Neural cell (in vitro differentiated cells): ENCODE data around the gene METAP2. TPM values are rescaled to one million over a fixed set of nuclear protein-coding genes. Genes with fewer than 3 reads are reported as not detected.

Experiments used
- H2AFZ ChIP-seq: fragments of 200-600, 300-800 bp; sonication (generic), shearing (Covaris generic); 2 replicates; pipeline ENCODE4 v1.6.0; 2014; ENCODE audit warnings: low read depth, mild to moderate bottlenecking, antibody characterized with exemption, low read length, moderate library complexity
- H3F3A ChIP-seq: fragments of 200-600 bp; shearing (Covaris generic); 2 replicates; pipeline ENCODE4 v1.6.1; 2016; ENCODE audit warnings: mild to moderate bottlenecking, moderate library complexity, mixed read lengths, antibody characterized with exemption, low read length; ENCODE audit not compliant: insufficient read depth, poor library complexity, severe bottlenecking
- H3K27ac ChIP-seq: fragments of 200-600, 300-800 bp; sonication (generic), shearing (Covaris generic); 2 replicates; pipeline ENCODE4 v1.5.1; 2014; ENCODE audit warnings: mild to moderate bottlenecking, low read length, moderate library complexity
- H3K27me3 ChIP-seq: fragments of 300-800, 200-600 bp; sonication (generic), shearing (Covaris generic); 2 replicates; pipeline ENCODE4 v1.6.0; 2014; ENCODE audit warnings: mild to moderate bottlenecking, low read depth, low read length, moderate library complexity; ENCODE audit not compliant: insufficient read depth
- H3K36me3 ChIP-seq: fragments of 300-800, 200-600 bp; sonication (generic), shearing (Covaris generic); 2 replicates; pipeline ENCODE4 v1.5.1; 2014; ENCODE audit warnings: mild to moderate bottlenecking, antibody characterized with exemption, low read length, moderate library complexity; ENCODE audit not compliant: insufficient read depth
- H3K4me2 ChIP-seq: fragments of 300-800, 200-600 bp; sonication (generic), shearing (Covaris generic); 2 replicates; pipeline ENCODE4 v1.6.0; 2014; ENCODE audit warnings: mild to moderate bottlenecking, low read length
- H3K4me3 ChIP-seq: fragments of 300-800, 200-600 bp; sonication (generic), shearing (Covaris generic); 2 replicates; pipeline ENCODE4 v1.5.1; 2014; ENCODE audit warnings: mild to moderate bottlenecking, low read length, moderate library complexity
- H3K79me2 ChIP-seq: fragments of 200-600 bp; shearing (Covaris generic); replicated peaks from 2 replicates; pipeline ENCODE4 v1.6.0; 2014; ENCODE audit warnings: mild to moderate bottlenecking, low read length, moderate library complexity; ENCODE audit not compliant: insufficient read depth
- H3K9ac ChIP-seq: fragments of 300-800, 200-600 bp; sonication (generic), shearing (Covaris generic); 2 replicates; pipeline ENCODE4 v1.6.1; 2016; ENCODE audit warnings: mild to moderate bottlenecking, low read length, mixed read lengths
- H3K9me2 ChIP-seq: fragments of 200-600 bp; shearing (Covaris generic); 2 replicates; pipeline ENCODE4 v1.6.1; 2016; ENCODE audit warnings: mild to moderate bottlenecking, low read length, mixed read lengths; ENCODE audit not compliant: insufficient read depth
- H3K9me3 ChIP-seq: fragments of 200-600, 300-800 bp; sonication (generic), shearing (Covaris generic); 2 replicates; pipeline ENCODE4 v1.6.1; 2016; ENCODE audit warnings: mild to moderate bottlenecking, mixed run types, low read length, moderate library complexity, mixed read lengths
- H4K20me1 ChIP-seq: fragments of 200-600 bp; shearing (Covaris generic); 2 replicates; pipeline ENCODE4 v1.6.1; 2016; ENCODE audit warnings: mild to moderate bottlenecking, mixed run types; ENCODE audit not compliant: insufficient read depth
- CTCF ChIP-seq: fragments of 450-650 bp; IDR thresholded peaks from 2 replicates; pipeline ENCODE4 v1.5.1; 2014; ENCODE audit warnings: antibody characterized with exemption, mild to moderate bottlenecking, moderate library complexity; ENCODE audit not compliant: poor library complexity, severe bottlenecking
- EP300 ChIP-seq: fragments of 450-650 bp; conservative IDR thresholded peaks from 2 replicates; pipeline ENCODE4 v1.6.1; 2014; ENCODE audit warnings: antibody characterized with exemption, mild to moderate bottlenecking, moderate library complexity; ENCODE audit not compliant: poor library complexity, severe bottlenecking
- EZH2 ChIP-seq: fragments of 200-600, 300-800 bp; shearing (Covaris generic), sonication (generic); IDR thresholded peaks from 2 replicates; pipeline ENCODE4 v1.6.1; 2014; ENCODE audit warnings: antibody characterized with exemption, low read length, borderline replicate concordance, mild to moderate bottlenecking; ENCODE audit not compliant: insufficient read depth, poor library complexity, severe bottlenecking
- MXI1 ChIP-seq: fragments of 450-650 bp; conservative IDR thresholded peaks from 2 replicates; pipeline ENCODE4 v1.6.1; 2014; ENCODE audit warnings: antibody characterized with exemption, mild to moderate bottlenecking; ENCODE audit not compliant: poor library complexity, severe bottlenecking
- POLR2AphosphoS5 ChIP-seq: IDR thresholded peaks from 2 replicates; pipeline ENCODE4 v1.6.1; 2012
- RAD21 ChIP-seq: fragments of 450-650 bp; conservative IDR thresholded peaks from 2 replicates; pipeline ENCODE4 v1.6.1; 2014; ENCODE audit warnings: antibody characterized with exemption, mild to moderate bottlenecking, moderate library complexity
- REST ChIP-seq: IDR thresholded peaks from 2 replicates; pipeline ENCODE4 v1.6.1; 2012; ENCODE audit warnings: borderline replicate concordance
- SMC3 ChIP-seq: fragments of 450-650 bp; conservative IDR thresholded peaks from 2 replicates; pipeline ENCODE4 v1.6.1; 2014; ENCODE audit warnings: antibody characterized with exemption, mild to moderate bottlenecking, moderate library complexity; ENCODE audit not compliant: poor library complexity
- TAF1 ChIP-seq: IDR thresholded peaks from 2 replicates; pipeline ENCODE4 v1.6.1; 2012; ENCODE audit warnings: low read depth
- polyA plus RNA-seq: library from polyadenylated mRNA; depleted of rRNA; stranded (reverse); fragments of >200 nt; gene quantifications from 2 replicates; pipeline ENCODE4 v1.2.3, GENCODE V29; 2014

Gene METAP2
- polyA plus RNA-seq, 1 donor from 2014 or later = 78.0 TPM

- Histone ChIP-seq H3F3A (peaks cover 3% of the 10 kb centered on the region), H3K4me3 (no peak overlapping the region), H2AFZ (no peak overlapping the region), H3K9ac (no peak overlapping the region), H3K9me2 (no peaks in the 10 kb centered on the region), H3K4me2 (no peak overlapping the region), H3K27ac (no peak overlapping the region), H4K20me1 (no peaks in the 10 kb centered on the region), H3K36me3 (no peaks in the 10 kb centered on the region), H3K27me3 (peaks cover 14% of the 10 kb centered on the region), H3K79me2 (peaks cover 6% of the 10 kb centered on the region), H3K9me3 (no peaks in the 10 kb centered on the region)
- TF ChIP-seq TAF1 (no peak), MXI1 (no peak), EZH2 (no peak), RAD21 (no peak), EP300 (no peak), REST (no peak), SMC3 (no peak), CTCF (no peak), POLR2AphosphoS5 (no peak)
These were observed 70.8 kb downstream of the METAP2 start for GRCh38 chr12:95544756-95545155.

- H4K20me1 ChIP-seq = no peaks in the 10 kb centered on the region
- no peak overlapping the region for H2AFZ ChIP-seq
- H3K79me2 ChIP-seq = peaks cover 6% of the 10 kb centered on the region
- peak overlapping the region; percentile 18 for H3K4me3 ChIP-seq
- no peak overlapping the region for H3K9ac ChIP-seq
- TF ChIP-seq POLR2AphosphoS5 (no peak), CTCF (no peak), SMC3 (no peak), RAD21 (no peak), EP300 (no peak), REST (no peak), MXI1 (no peak), TAF1 (no peak), EZH2 (no peak)
- H3K9me3 ChIP-seq = no peaks in the 10 kb centered on the region
- H3K27ac ChIP-seq = no peak overlapping the region
- no peak overlapping the region for H3K4me2 ChIP-seq
- H3K9me2 ChIP-seq = no peaks in the 10 kb centered on the region
- H3K27me3 ChIP-seq = peaks cover 14% of the 10 kb centered on the region
- H3F3A ChIP-seq = peaks cover 3% of the 10 kb centered on the region
- no peaks in the 10 kb centered on the region for H3K36me3 ChIP-seq
These were observed 71.4 kb downstream of the METAP2 start for GRCh38 chr12:95545303-95545702.
